ENCODE results near the gene TMEM59.

DNA sequence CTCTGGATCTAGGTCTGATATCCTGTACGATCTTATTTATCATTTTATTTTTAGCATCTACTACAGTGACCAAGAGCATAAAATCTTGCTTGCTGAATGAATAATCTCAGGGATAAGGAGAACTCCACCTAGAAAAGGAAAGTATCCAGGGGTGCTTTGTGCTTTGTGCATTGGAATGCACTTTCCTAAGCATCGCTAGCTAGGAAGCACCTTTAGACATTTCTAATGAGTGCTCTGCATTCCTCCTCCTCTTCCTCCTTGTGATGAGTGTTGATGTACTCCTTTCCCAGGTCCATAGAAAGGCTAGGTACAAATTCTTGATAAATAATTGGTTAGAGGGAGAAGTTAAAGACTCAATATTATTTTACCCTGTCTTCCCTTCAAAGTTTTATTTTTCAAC, 31.8 kb upstream of the TMEM59 start:
- no peak for TF ChIP-seq CTCF (conservative IDR thresholded peaks at IDR 0.05; ENCODE audit: low read length)
- no peak for TF ChIP-seq EZH2phosphoT487 (IDR thresholded peaks at IDR 0.05; ENCODE audit: borderline replicate concordance, low read depth, low read length)
